Panc1 (cell line): ENCODE results near the gene RNF7. TPM values are rescaled to one million over a fixed set of nuclear protein-coding genes. Genes with fewer than 3 reads are reported as not detected.
"Not testable (repeated sequence)": the region's sequence is repeated elsewhere in the genome, so short reads cannot be mapped to it uniquely, and the experiment has no call there.

Experiments used
- ATAC-seq: fragments of 200-7000 bp; cut with Tn5 transposase; 2 replicates; pipeline ENCODE4 v1.9.1; 2020; ENCODE audit warnings: mild to moderate bottlenecking, moderate library complexity
- BruUV-seq: library from RNA; stranded (reverse); fragments of 400-500 nt; replicated peaks from 2 replicates; lab custom pipeline; 2021; lab: Mats Ljungman, UMichigan
- CTCF ChIA-PET: fragments of 300-600 bp; sonication (Branson Sonifier 250); formaldehyde crosslinking; loops from one replicate; lab custom pipeline; 2022; ENCODE audit warnings: antibody characterized with exemption; lab: Charles Lee
- POLR2A ChIA-PET: fragments of 300-600 bp; sonication (Branson Sonifier 250); formaldehyde crosslinking; loops from one replicate; lab custom pipeline; 2022; ENCODE audit warnings: antibody characterized with exemption; lab: Charles Lee
- DNase-seq: peaks from one replicate; pipeline ENCODE4 v3.0.0-alpha.2; 2010; ENCODE audit warnings: low read depth, low spot score
- H3K27ac ChIP-seq: 2 replicates; pipeline ENCODE4 v1.5.1; 2011; ENCODE audit warnings: mild to moderate bottlenecking, low read length, inconsistent platforms
- H3K27me3 ChIP-seq: fragments of 200-500 bp; sonication (Bioruptor generic); 2 replicates; pipeline ENCODE4 v1.6.0; 2014; ENCODE audit warnings: low read length, inconsistent platforms; ENCODE audit not compliant: control insufficient read depth, insufficient read depth
- H3K36me3 ChIP-seq: fragments of 200-500 bp; sonication (Bioruptor generic); 2 replicates; pipeline ENCODE4 v1.5.1; 2014; ENCODE audit warnings: inconsistent platforms, mild to moderate bottlenecking, low read length, moderate library complexity; ENCODE audit not compliant: control insufficient read depth, insufficient read depth
- H3K4me1 ChIP-seq: 2 replicates; pipeline ENCODE4 v1.5.1; 2011; ENCODE audit warnings: inconsistent platforms, mild to moderate bottlenecking, low read length, moderate library complexity; ENCODE audit not compliant: control insufficient read depth, insufficient read depth
- H3K4me3 ChIP-seq, 2 experiments: 2 replicates each; pipeline ENCODE4 v1.5.1; 2011 to 2012; ENCODE audit warnings: low read depth in 2 of 2, low read length in 2 of 2, mild to moderate bottlenecking in 2 of 2, inconsistent platforms in 1 of 2, moderate library complexity in 1 of 2
- H3K9me3 ChIP-seq: fragments of 200-500 bp; sonication (Bioruptor generic); 2 replicates; pipeline ENCODE4 v1.5.1; 2014; ENCODE audit warnings: low read depth, mild to moderate bottlenecking, inconsistent platforms, low read length, moderate library complexity; ENCODE audit not compliant: control insufficient read depth, insufficient read depth
- CTCF ChIP-seq: fragments of 450-650 bp; IDR thresholded peaks from 2 replicates; pipeline ENCODE4 v1.5.1; 2017; ENCODE audit warnings: mild to moderate bottlenecking
- POLR2AphosphoS5 ChIP-seq: IDR thresholded peaks from 2 replicates; pipeline ENCODE4 v1.6.1; 2012; ENCODE audit warnings: mild to moderate bottlenecking, low read depth, low read length, moderate library complexity
- SIN3A ChIP-seq: IDR thresholded peaks from 2 replicates; pipeline ENCODE4 v1.6.1; 2012; ENCODE audit warnings: low read depth, mild to moderate bottlenecking, low read length, moderate library complexity, borderline replicate concordance; ENCODE audit not compliant: insufficient read depth
- TCF7L2 ChIP-seq: IDR thresholded peaks from 2 replicates; pipeline ENCODE4 v1.6.1; 2011; ENCODE audit warnings: mild to moderate bottlenecking, low read depth, low read length, inconsistent platforms
- in situ Hi-C: cut with HindIII; loops from 2 replicates; pipeline ENCODE4 v1.10.0; 2016; ENCODE audit warnings: low sequenced_read_pairs, low pct_unique_long_range_greater_than_20kb
- intact Hi-C: fragments of 100-400 bp; cut with micrococcal nuclease; formaldehyde crosslinking; loops from one replicate; pipeline ENCODE4 v1.10.0; 2022; ENCODE audit not compliant: unreplicated experiment
- total RNA-seq: library from RNA; stranded (reverse); gene quantifications from one replicate; pipeline ENCODE4 v1.2.1, GENCODE V29; 2021; ENCODE audit not compliant: unreplicated experiment
- TF ChIP-seq, protein P1 (sequence below), 2 experiments: IDR thresholded peaks; 2 replicates each; pipeline ENCODE4 v1.6.1; 2011 to 2012; ENCODE audit warnings: low read depth in 2 of 2, control low read depth in 1 of 2, low read length in 1 of 2, mild to moderate bottlenecking in 1 of 2, moderate library complexity in 1 of 2; ENCODE audit not compliant: insufficient read depth in 1 of 2

RNF7 gene
- total RNA-seq, 1 experiment from 2014 or later: 87.3 TPM

DNA sequence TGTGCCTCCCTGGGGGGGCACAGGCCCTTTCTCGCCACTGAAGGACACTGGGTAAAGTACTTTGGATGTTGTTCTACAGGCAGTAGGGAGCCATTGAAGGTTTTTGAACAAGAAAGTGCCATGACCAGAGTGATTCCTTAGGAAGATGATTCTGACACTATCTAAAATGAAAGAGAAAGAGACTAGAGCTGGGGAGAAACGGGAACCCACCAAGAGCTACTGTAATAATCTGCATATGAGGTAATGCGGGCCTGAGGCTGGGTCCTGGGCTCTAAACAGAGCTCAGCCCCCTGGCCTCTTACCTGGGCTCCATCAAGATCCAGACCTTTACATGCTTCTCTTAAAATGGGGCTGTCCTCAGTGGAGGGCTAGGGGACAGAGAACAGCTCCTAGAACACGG lies 50.1 kb downstream of the RNF7 start:
- ChIA-PET CTCF (no interaction called here), POLR2A (no interaction called here)
- H3K9me3 ChIP-seq: no peaks in the 10 kb centered on the region
- H3K4me1 ChIP-seq: no peaks in the 10 kb centered on the region
- in situ Hi-C loops: no loop called here
- no peak overlapping the region for H3K27ac ChIP-seq
- no peak for ATAC-seq
- no TSS peak for BruUV-seq
- no peak overlapping the region for H3K4me3 ChIP-seq
- no peak for DNase-seq
- no peaks in the 10 kb centered on the region for H3K27me3 ChIP-seq
- TF ChIP-seq, protein P1, sequence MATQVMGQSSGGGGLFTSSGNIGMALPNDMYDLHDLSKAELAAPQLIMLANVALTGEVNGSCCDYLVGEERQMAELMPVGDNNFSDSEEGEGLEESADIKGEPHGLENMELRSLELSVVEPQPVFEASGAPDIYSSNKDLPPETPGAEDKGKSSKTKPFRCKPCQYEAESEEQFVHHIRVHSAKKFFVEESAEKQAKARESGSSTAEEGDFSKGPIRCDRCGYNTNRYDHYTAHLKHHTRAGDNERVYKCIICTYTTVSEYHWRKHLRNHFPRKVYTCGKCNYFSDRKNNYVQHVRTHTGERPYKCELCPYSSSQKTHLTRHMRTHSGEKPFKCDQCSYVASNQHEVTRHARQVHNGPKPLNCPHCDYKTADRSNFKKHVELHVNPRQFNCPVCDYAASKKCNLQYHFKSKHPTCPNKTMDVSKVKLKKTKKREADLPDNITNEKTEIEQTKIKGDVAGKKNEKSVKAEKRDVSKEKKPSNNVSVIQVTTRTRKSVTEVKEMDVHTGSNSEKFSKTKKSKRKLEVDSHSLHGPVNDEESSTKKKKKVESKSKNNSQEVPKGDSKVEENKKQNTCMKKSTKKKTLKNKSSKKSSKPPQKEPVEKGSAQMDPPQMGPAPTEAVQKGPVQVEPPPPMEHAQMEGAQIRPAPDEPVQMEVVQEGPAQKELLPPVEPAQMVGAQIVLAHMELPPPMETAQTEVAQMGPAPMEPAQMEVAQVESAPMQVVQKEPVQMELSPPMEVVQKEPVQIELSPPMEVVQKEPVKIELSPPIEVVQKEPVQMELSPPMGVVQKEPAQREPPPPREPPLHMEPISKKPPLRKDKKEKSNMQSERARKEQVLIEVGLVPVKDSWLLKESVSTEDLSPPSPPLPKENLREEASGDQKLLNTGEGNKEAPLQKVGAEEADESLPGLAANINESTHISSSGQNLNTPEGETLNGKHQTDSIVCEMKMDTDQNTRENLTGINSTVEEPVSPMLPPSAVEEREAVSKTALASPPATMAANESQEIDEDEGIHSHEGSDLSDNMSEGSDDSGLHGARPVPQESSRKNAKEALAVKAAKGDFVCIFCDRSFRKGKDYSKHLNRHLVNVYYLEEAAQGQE (IDR thresholded peaks at IDR 0.05; ENCODE audit: insufficient read depth in 1 of 2, low read depth in 2 of 2, low read length in 1 of 2): no peak
- TF ChIP-seq POLR2AphosphoS5 (no peak), SIN3A (no peak), CTCF (no peak), TCF7L2 (no peak)
- intact Hi-C loops: no loop called here
- H3K36me3 ChIP-seq: no peaks in the 10 kb centered on the region

GRCh38 chr3:141788750-141789149 lies 50.7 kb downstream of the RNF7 start:
- H3K4me1 ChIP-seq, ATAC-seq, DNase-seq, H3K36me3 ChIP-seq, CTCF ChIA-PET, H3K27me3 ChIP-seq, POLR2A ChIA-PET, BruUV-seq, intact Hi-C loops, H3K27ac ChIP-seq, H3K4me3 ChIP-seq, in situ Hi-C loops, H3K9me3 ChIP-seq: not testable (repeated sequence)

- no TSS peak for BruUV-seq
- Histone ChIP-seq H3K27me3 (no peaks in the 10 kb centered on the region), H3K4me1 (no peaks in the 10 kb centered on the region), H3K27ac (no peak overlapping the region), H3K4me3 (no peak overlapping the region), H3K9me3 (no peaks in the 10 kb centered on the region), H3K36me3 (no peaks in the 10 kb centered on the region)
- ChIA-PET CTCF (no interaction called here), POLR2A (no interaction called here)
- intact Hi-C loops: no loop called here
- in situ Hi-C loops: no loop called here
- DNase-seq: no peak
- TF ChIP-seq POLR2AphosphoS5: no peak
- no peak for TF ChIP-seq TCF7L2
- TF ChIP-seq CTCF: no peak
- no peak for TF ChIP-seq SIN3A
- TF ChIP-seq, protein P1 (IDR thresholded peaks at IDR 0.05; ENCODE audit: insufficient read depth in 1 of 2, low read depth in 2 of 2, low read length in 1 of 2): no peak
- ATAC-seq: peak; percentile 55; the same call in 1 of the 2 replicates
These were observed 51.2 kb downstream of the RNF7 start for GRCh38 chr3:141789281-141789680.
